Measurements from ENCODE around the gene APBA2.

GRCh38 chr15:28969511-28970085 is 83.8 kb downstream of the APBA2 start:
- TF ChIP-seq, protein P1, sequence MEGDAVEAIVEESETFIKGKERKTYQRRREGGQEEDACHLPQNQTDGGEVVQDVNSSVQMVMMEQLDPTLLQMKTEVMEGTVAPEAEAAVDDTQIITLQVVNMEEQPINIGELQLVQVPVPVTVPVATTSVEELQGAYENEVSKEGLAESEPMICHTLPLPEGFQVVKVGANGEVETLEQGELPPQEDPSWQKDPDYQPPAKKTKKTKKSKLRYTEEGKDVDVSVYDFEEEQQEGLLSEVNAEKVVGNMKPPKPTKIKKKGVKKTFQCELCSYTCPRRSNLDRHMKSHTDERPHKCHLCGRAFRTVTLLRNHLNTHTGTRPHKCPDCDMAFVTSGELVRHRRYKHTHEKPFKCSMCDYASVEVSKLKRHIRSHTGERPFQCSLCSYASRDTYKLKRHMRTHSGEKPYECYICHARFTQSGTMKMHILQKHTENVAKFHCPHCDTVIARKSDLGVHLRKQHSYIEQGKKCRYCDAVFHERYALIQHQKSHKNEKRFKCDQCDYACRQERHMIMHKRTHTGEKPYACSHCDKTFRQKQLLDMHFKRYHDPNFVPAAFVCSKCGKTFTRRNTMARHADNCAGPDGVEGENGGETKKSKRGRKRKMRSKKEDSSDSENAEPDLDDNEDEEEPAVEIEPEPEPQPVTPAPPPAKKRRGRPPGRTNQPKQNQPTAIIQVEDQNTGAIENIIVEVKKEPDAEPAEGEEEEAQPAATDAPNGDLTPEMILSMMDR (IDR thresholded peaks at IDR 0.05), result no peak
- no peak for TF ChIP-seq POLR2AphosphoS5 (IDR thresholded peaks at IDR 0.05)
- TF ChIP-seq POLR2A (IDR thresholded peaks at IDR 0.05), result no peak
- no peak for TF ChIP-seq EP300 (IDR thresholded peaks at IDR 0.05; ENCODE audit: low read depth)

Measured in transverse colon (tissue), 4 donors.